GM12878 (cell line): Measurements from ENCODE around the gene ADPRHL1.

Experiments used
- CTCF ChIP-seq, 3 experiments: IDR thresholded peaks in 2 of 3; conservative IDR thresholded peaks in 1 of 3; 2 replicates each; pipeline ENCODE4 v1.5.1; 2011; ENCODE audit warnings: low read depth in 3 of 3, low read length in 3 of 3, mild to moderate bottlenecking in 3 of 3, control low read depth in 2 of 3, moderate library complexity in 2 of 3, inconsistent platforms in 1 of 3, mixed read lengths in 1 of 3; ENCODE audit not compliant: control insufficient read depth in 2 of 3, insufficient read depth in 1 of 3; ENCODE audit errors: extremely low read depth in 1 of 3
- DPF2 ChIP-seq: fragments of 450-650 bp; IDR thresholded peaks from 2 replicates; pipeline ENCODE4 v1.6.1; 2017; ENCODE audit warnings: mild to moderate bottlenecking
- HDAC2 ChIP-seq: fragments of 200-600 bp; sonication (generic); IDR thresholded peaks from 2 replicates; pipeline ENCODE4 v1.6.1; 2017
- NFYB ChIP-seq: IDR thresholded peaks from 2 replicates; pipeline ENCODE4 v1.6.1; 2011; ENCODE audit warnings: low read depth, mild to moderate bottlenecking, low read length, improper control_type of control experiment, moderate library complexity; ENCODE audit not compliant: insufficient read depth
- TAF1 ChIP-seq: IDR thresholded peaks from 2 replicates; pipeline ENCODE4 v1.6.1; 2011; ENCODE audit warnings: mild to moderate bottlenecking, low read depth, low read length, borderline replicate concordance

GRCh38 chr13:113486698-113487097 lies 33.4 kb upstream of the ADPRHL1 start:
- no peak for TF ChIP-seq CTCF (IDR thresholded peaks at IDR 0.05 in 2 of 3, conservative IDR thresholded peaks at IDR 0.05 in 1 of 3; ENCODE audit: control insufficient read depth in 2 of 3, extremely low read depth in 1 of 3, insufficient read depth in 1 of 3, low read depth in 3 of 3, low read length in 3 of 3)
- TF ChIP-seq DPF2, result no peak
- no peak for TF ChIP-seq NFYB
- TF ChIP-seq TAF1, result no peak
- TF ChIP-seq HDAC2, result no peak
